HepG2 (cell line): ENCODE results near the gene SWI5. TPM values are rescaled to one million over a fixed set of nuclear protein-coding genes. Genes with fewer than 3 reads are reported as not detected.

Experiments
- ATAC-seq: fragments of 200-7000 bp; cut with Tn5 transposase; 3 replicates; pipeline ENCODE4 v1.9.1; 2020; ENCODE audit warnings: mild to moderate bottlenecking, moderate library complexity
- BruUV-seq: library from RNA; stranded (reverse); fragments of 400-500 nt; replicated peaks from 2 replicates; lab custom pipeline; 2021; lab: Mats Ljungman, UMichigan
- CTCF ChIA-PET: fragments of 300-600 bp; formaldehyde crosslinking; extraction: SDS; loops from one replicate; lab custom pipeline; 2021; ENCODE audit warnings: low total read pairs, inconsistent platforms, low intra/inter-chr PET ratio; lab: Yijun Ruan, JAX
- POLR2A ChIA-PET: fragments of 350-600 bp; sonication (Branson Sonifier 250); formaldehyde crosslinking; loops from one replicate; lab custom pipeline; 2020; ENCODE audit warnings: antibody characterized with exemption, inconsistent platforms; lab: Yijun Ruan, JAX
- DNase-seq: peaks from one replicate; pipeline ENCODE4 v3.0.0-alpha.2; 2015; ENCODE audit warnings: low spot score
- FAIRE-seq: peaks from 3 replicates; lab custom pipeline; 2011; peaks lifted over from hg19 to GRCh38; lab: Jason Lieb, UNC
- H2AFZ ChIP-seq: one replicate; pipeline ENCODE4 v1.6.1; 2011; ENCODE audit warnings: low read length, inconsistent platforms
- H3K27ac ChIP-seq: fragments of 300-600 bp; 3 replicates; pipeline ENCODE4 v1.8.0; 2011; ENCODE audit warnings: mixed run types, mild to moderate bottlenecking, mixed read lengths, low read length, inconsistent platforms; ENCODE audit not compliant: insufficient read depth; ENCODE audit errors: extremely low read length
- H3K27me3 ChIP-seq, 2 experiments: fragments of 200-600 bp in 1 of 2; 2 replicates in 1 of 2; 3 replicates in 1 of 2; pipeline versions ENCODE4 v1.6.0 to v1.8.0; 2011; ENCODE audit warnings: low read length in 2 of 2, mild to moderate bottlenecking in 2 of 2, moderate library complexity in 2 of 2, inconsistent platforms in 1 of 2; ENCODE audit not compliant: insufficient read depth in 2 of 2, control insufficient read depth in 1 of 2
- H3K36me3 ChIP-seq, 2 experiments: fragments of 200-600 bp in 1 of 2; replicated peaks in 1 of 2; 2 replicates in 1 of 2; 3 replicates in 1 of 2; pipeline versions ENCODE4 v1.5.1 to v1.8.0; 2011; ENCODE audit warnings: low read length in 2 of 2, inconsistent platforms in 1 of 2; ENCODE audit not compliant: insufficient read depth in 2 of 2, control insufficient read depth in 1 of 2
- H3K4me1 ChIP-seq: 2 replicates; pipeline ENCODE4 v1.5.1; 2012; ENCODE audit warnings: low read length, inconsistent platforms; ENCODE audit not compliant: insufficient read depth
- H3K4me2 ChIP-seq: 2 replicates; pipeline ENCODE4 v1.6.0; 2011; ENCODE audit warnings: low read depth, low read length, inconsistent platforms
- H3K4me3 ChIP-seq, 3 experiments: fragments of 200-600 bp in 1 of 3; sonication (generic), shearing (Covaris generic) in 1 of 3; replicated peaks in 1 of 3; 2 replicates each; pipeline ENCODE4 v1.5.1; 2011 to 2016; ENCODE audit warnings: low read length in 3 of 3, inconsistent platforms in 2 of 3, low read depth in 2 of 3, mild to moderate bottlenecking in 2 of 3, control low read depth in 1 of 3, mixed read lengths in 1 of 3; ENCODE audit not compliant: insufficient read depth in 1 of 3
- H3K79me2 ChIP-seq: one replicate; pipeline ENCODE4 v1.6.1; 2011; ENCODE audit warnings: low read length, inconsistent platforms; ENCODE audit not compliant: insufficient read depth
- H3K9ac ChIP-seq: 2 replicates; pipeline ENCODE4 v1.6.0; 2011; ENCODE audit warnings: mild to moderate bottlenecking, low read depth, low read length, inconsistent platforms; ENCODE audit not compliant: insufficient read depth
- H3K9me3 ChIP-seq: 2 replicates; pipeline ENCODE4 v1.5.1; 2012; ENCODE audit warnings: mild to moderate bottlenecking, low read length
- H4K20me1 ChIP-seq: 2 replicates; pipeline ENCODE4 v1.6.0; 2011; ENCODE audit warnings: inconsistent platforms, mild to moderate bottlenecking, low read length, moderate library complexity; ENCODE audit not compliant: insufficient read depth
- KLF15 ChIP-seq: sonication (generic); formaldehyde crosslinking; IDR thresholded peaks from 2 replicates; pipeline ENCODE4 v1.8.1; 2023; ENCODE audit warnings: borderline replicate concordance, mild to moderate bottlenecking, inconsistent platforms, missing genetic modification reagents, mixed read lengths
- MXI1 ChIP-seq: IDR thresholded peaks from 3 replicates; pipeline ENCODE4 v1.6.1; 2012; ENCODE audit warnings: low read depth, low read length, inconsistent platforms, borderline replicate concordance
- NR2C2 ChIP-seq: sonication (generic); formaldehyde crosslinking; IDR thresholded peaks from 2 replicates; pipeline ENCODE4 v1.4.0; 2020; ENCODE audit warnings: missing genetic modification reagents, mild to moderate bottlenecking, moderate library complexity, borderline replicate concordance
- RAD21 ChIP-seq: fragments of 450-650 bp; formaldehyde crosslinking; IDR thresholded peaks from 2 replicates; pipeline ENCODE4 v1.5.0; 2020; ENCODE audit warnings: mild to moderate bottlenecking
- RBFOX2 ChIP-seq: fragments of 200-400 bp; formaldehyde crosslinking; IDR thresholded peaks from 2 replicates; pipeline ENCODE4 v1.6.1; 2017; ENCODE audit warnings: low read depth, mild to moderate bottlenecking, low read length
- ZNF318 ChIP-seq: sonication (generic); formaldehyde crosslinking; IDR thresholded peaks from 2 replicates; pipeline ENCODE4 v1.4.0; 2020; ENCODE audit warnings: mild to moderate bottlenecking, missing genetic modification reagents
- WGBS: methylation state at CpG from one replicate; pipeline ENCODE4 v1.1.6; 2017; ENCODE audit warnings: low lambda C conversion rate; 5-methylcytosine and 5-hydroxymethylcytosine counted together
- in situ Hi-C: cut with HindIII; loops from 2 replicates; pipeline ENCODE4 v1.10.0; 2017; ENCODE audit warnings: low pct_unique_long_range_greater_than_20kb; ENCODE audit not compliant: extremely low pct_ligation_motif_present
- intact Hi-C: fragments of 100-400 bp; cut with micrococcal nuclease; formaldehyde crosslinking; loops from one replicate; pipeline ENCODE4 v1.10.0; 2022; ENCODE audit not compliant: unreplicated experiment
- polyA plus RNA-seq, 8 experiments: library from polyadenylated mRNA; depleted of rRNA in 3 of 8; stranded (reverse) in 7 of 8; unstranded in 1 of 8; fragments of >200 nt; fragmentation: Illumina TruSeq in 4 of 8; extraction: Trizol in 4 of 8; gene quantifications; 2 replicates each; pipeline versions ENCODE4 v1.2.1 to v1.2.3, GENCODE V29; 2011 to 2016; ENCODE audit warnings: low read depth in 4 of 8, missing spikeins in 1 of 8, mixed read lengths in 1 of 8; ENCODE audit not compliant: insufficient read depth in 1 of 8
- total RNA-seq, 5 experiments: library from RNA; depleted of rRNA; stranded (reverse); fragments of >200 nt; fragmentation: Illumina TruSeq; extraction: Trizol; gene quantifications; 2 replicates each; pipeline ENCODE4 v1.2.3, GENCODE V29; 2016; ENCODE audit warnings: low read depth in 1 of 5

SWI5 gene
- total and polyA plus RNA-seq, 2 of the 13 experiments (the other 11 are each of a cell fraction or from before 2014, with no cell fraction given), result 39.2 to 41.0 TPM

- Histone ChIP-seq H3K9me3 (no peaks in the 10 kb centered on the region), H3K4me1 (peaks cover 16% of the 10 kb centered on the region), H3K4me3 (no peak overlapping the region), H2AFZ (no peak overlapping the region), H3K36me3 (peaks cover 11 to 59% of the 10 kb centered on the region in 2 experiments), H3K9ac (no peak overlapping the region), H3K27me3 (no peaks in the 10 kb centered on the region; a peak in 1 of 5 replicates), H3K27ac (no peak overlapping the region), H3K79me2 (peaks cover 24% of the 10 kb centered on the region), H3K4me2 (no peak overlapping the region), H4K20me1 (0 out of 2 replicates have a peak, but pooled peaks cover 5% of the 10 kb centered on the region)
- no TSS peak for BruUV-seq
- intact Hi-C loops (no loop called here), in situ Hi-C loops (no loop called here)
- WGBS, result 94% methylated on average over 3 of the region's 3 CpGs
- ATAC-seq (no peak), FAIRE-seq (no peak), DNase-seq (no peak)
- ChIA-PET POLR2A (no interaction called here), CTCF (no interaction called here)
- TF ChIP-seq ZNF318, result no peak
- 0 out of 2 replicates have a peak, but pooled peaks have one; percentile 26 for TF ChIP-seq RBFOX2
- TF ChIP-seq NR2C2 (CRISPR knock-in tag), result no peak
- TF ChIP-seq KLF15, result no peak
- no peak for TF ChIP-seq MXI1
- no peak for TF ChIP-seq RAD21 (CRISPR knock-in tag)
These were observed 5.0 kb upstream of the SWI5 start for GRCh38 chr9:128271112-128271511.
